Measurements from ENCODE around the gene DOK4.

GRCh38 chr16:57430955-57431354, 55.3 kb downstream of the DOK4 start:
- TF ChIP-seq, protein P1, sequence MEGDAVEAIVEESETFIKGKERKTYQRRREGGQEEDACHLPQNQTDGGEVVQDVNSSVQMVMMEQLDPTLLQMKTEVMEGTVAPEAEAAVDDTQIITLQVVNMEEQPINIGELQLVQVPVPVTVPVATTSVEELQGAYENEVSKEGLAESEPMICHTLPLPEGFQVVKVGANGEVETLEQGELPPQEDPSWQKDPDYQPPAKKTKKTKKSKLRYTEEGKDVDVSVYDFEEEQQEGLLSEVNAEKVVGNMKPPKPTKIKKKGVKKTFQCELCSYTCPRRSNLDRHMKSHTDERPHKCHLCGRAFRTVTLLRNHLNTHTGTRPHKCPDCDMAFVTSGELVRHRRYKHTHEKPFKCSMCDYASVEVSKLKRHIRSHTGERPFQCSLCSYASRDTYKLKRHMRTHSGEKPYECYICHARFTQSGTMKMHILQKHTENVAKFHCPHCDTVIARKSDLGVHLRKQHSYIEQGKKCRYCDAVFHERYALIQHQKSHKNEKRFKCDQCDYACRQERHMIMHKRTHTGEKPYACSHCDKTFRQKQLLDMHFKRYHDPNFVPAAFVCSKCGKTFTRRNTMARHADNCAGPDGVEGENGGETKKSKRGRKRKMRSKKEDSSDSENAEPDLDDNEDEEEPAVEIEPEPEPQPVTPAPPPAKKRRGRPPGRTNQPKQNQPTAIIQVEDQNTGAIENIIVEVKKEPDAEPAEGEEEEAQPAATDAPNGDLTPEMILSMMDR (conservative IDR thresholded peaks at IDR 0.05; ENCODE audit: low read length): no peak
- TF ChIP-seq EZH2phosphoT487 (IDR thresholded peaks at IDR 0.05; ENCODE audit: borderline replicate concordance): no peak
